Measurements from ENCODE around the gene LCE3A. TPM values are rescaled to one million over a fixed set of nuclear protein-coding genes. Genes with fewer than 3 reads are reported as not detected.

LCE3A gene
- polyA plus RNA-seq, 1 donor (not counting 4 experiments of a cell fraction or from before 2014, with no cell fraction given) = not detected

Small RNA genes within 50 kb of the gene (small RNA-seq; reads per million reads assigned to genes)
- gene LCE3A (ENCODE audit: insufficient read length in 3 of 3, low read depth in 3 of 3, low replicate concordance in 1 of 3) (0 reads per million in 3 experiments), gene LCE3B (ENCODE audit: insufficient read length in 3 of 3, low read depth in 3 of 3, low replicate concordance in 1 of 3) (0 reads per million in 3 experiments)

Other genes with a start within 250 kb of the LCE3A start
- 0.04 to 0.05 TPM (median 0.05 TPM) in 3 replicates for gene CRNN, start 208.8 kb downstream of the LCE3A start, polyA plus RNA-seq
- not detected in 3 replicates for gene LCE5A, start 112.3 kb downstream of the LCE3A start, polyA plus RNA-seq
- gene CRCT1, start 108.6 kb downstream of the LCE3A start, polyA plus RNA-seq = 6.4 to 11.4 TPM (median 9.0 TPM) in 3 replicates
- 0.48 to 2.8 TPM (median 2.2 TPM) in 3 replicates for gene LCE3E, start 56.3 kb downstream of the LCE3A start, polyA plus RNA-seq
- gene LCE3D, start 42.6 kb downstream of the LCE3A start, polyA plus RNA-seq = 1.2 to 9.1 TPM (median 4.4 TPM) in 3 replicates
- 0.20 to 0.34 TPM in 2 of 3 replicates, not detected in the other for gene LCE3C, start 22.9 kb downstream of the LCE3A start, polyA plus RNA-seq
- not detected in 3 replicates for gene LCE3B, start 9.3 kb downstream of the LCE3A start, polyA plus RNA-seq
- not detected in 3 replicates for gene LCE2D, start 40.3 kb upstream of the LCE3A start, polyA plus RNA-seq
- gene LCE2C, start 52.2 kb upstream of the LCE3A start, polyA plus RNA-seq = 0.41 to 0.48 TPM in 2 of 3 replicates, not detected in the other
- 0.14 to 0.83 TPM (median 0.49 TPM) in 3 replicates for gene LCE2B, start 63.0 kb upstream of the LCE3A start, polyA plus RNA-seq
- 0.12 to 0.16 TPM in 2 of 3 replicates, not detected in the other for gene LCE2A, start 75.2 kb upstream of the LCE3A start, polyA plus RNA-seq
- not detected in 3 replicates for gene LCE4A, start 85.1 kb upstream of the LCE3A start, polyA plus RNA-seq
- 0.82 to 2.0 TPM (median 0.90 TPM) in 3 replicates for gene KPRP, start 134.9 kb upstream of the LCE3A start, polyA plus RNA-seq
- gene LCE1F, start 152.0 kb upstream of the LCE3A start, polyA plus RNA-seq = not detected in 3 replicates
- gene LCE1E, start 163.2 kb upstream of the LCE3A start, polyA plus RNA-seq = 0.59 to 1.0 TPM (median 0.86 TPM) in 3 replicates
- gene LCE1D, start 173.6 kb upstream of the LCE3A start, polyA plus RNA-seq = 0.33 TPM in 1 of 3 replicates, not detected in the others
- 1.8 TPM in 3 replicates for gene LCE1C, start 183.5 kb upstream of the LCE3A start, polyA plus RNA-seq
- gene LCE1B, start 188.9 kb upstream of the LCE3A start, polyA plus RNA-seq = 0.34 to 0.57 TPM (median 0.48 TPM) in 3 replicates
- 0.43 TPM in 1 of 3 replicates, not detected in the others for gene LCE1A, start 204.4 kb upstream of the LCE3A start, polyA plus RNA-seq
- gene LCE6A, start 219.8 kb upstream of the LCE3A start, polyA plus RNA-seq = 0.32 to 1.2 TPM (median 0.60 TPM) in 3 replicates
- gene LCE7A, start 236.9 kb upstream of the LCE3A start, polyA plus RNA-seq = not detected in 3 replicates

Measured in keratinocyte (primary cell).